ENCODE results near the gene LRRC14B.
A peak's percentile ranks its signal among the peaks of the same experiment; 100 is the strongest.
"Not testable (repeated sequence)": the region's sequence is repeated elsewhere in the genome, so short reads cannot be mapped to it uniquely, and the experiment has no call there.

LRRC14B gene

DNA sequence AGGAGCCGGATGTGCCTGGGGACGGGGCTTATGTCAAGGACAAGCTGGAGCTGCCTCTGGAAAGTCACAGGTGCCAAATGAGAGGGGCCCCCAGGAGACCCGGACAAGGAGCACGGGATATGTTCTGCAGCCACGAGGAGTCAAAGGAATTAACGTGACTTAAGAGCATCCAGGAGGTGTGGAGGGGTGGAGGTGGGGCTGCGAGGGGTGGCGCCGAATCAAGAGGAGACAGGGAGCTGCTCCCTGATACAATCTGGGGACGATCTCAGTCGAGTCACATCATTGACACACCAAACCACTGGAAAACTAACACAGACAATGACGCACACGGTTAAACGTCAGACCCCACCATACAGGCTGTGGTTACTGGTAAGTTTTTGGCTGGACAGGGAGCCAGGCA lies 16.3 kb downstream of the LRRC14B start:
- no peak for DNase-seq (ENCODE audit: low spot score)

DNA sequence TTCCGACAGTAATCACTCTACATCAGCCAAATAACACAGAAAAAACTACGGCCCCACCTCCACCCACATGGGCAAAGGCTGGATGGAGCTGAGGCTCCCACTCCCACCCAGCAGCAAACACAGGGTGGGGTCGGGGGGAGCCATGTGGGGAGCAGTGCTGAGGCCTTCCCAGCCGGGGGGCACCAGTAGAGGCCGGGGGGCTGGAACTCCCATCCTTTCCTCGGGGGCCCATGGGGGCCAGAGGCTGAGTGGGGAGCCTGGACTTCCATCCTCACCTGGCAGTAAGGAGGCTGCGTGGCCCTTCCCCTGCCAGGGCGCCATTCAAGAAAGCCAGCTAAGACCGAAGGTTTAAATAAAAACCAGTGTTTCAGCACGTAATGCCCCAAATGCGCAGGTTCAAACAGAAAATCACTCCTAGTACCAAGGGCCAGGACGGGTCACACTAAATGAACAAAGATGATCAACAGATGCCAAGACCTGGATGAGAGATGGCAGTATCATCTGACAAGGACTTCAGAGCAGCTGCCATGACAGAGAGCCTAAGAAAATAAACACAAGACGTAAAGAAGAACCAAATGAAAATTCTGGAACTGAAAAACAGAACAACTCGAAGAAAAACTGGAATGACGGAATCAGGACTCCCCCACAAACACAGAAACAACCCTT lies 17.3 kb downstream of the LRRC14B start:
- no peak for DNase-seq (ENCODE audit: low spot score)

DNA sequence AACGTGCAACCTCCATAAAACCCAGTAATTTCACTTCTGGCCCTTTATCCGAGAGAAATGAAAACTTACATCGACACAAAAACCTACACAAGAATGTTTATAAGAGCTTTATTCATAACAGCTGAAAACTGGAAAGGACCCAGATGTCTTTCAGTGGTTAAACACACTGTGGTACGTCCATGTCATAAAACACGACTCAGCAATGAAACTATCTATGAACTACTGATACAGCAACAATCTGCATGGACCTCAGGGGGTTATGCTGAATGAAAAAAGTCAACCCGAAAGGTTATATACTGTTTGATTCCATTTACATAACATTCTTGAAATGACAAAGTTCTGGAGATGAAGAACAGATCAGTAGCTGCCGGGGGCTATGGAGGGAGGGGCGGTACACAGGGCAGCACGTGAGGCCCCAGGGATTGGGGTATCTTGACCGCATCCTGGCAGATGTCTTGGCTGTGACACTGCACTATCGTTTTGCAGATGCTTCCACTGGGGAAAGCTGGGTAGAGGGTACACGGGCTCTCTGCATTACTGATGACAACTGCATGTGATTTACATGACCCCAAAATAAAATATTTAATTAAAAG lies 22.6 kb downstream of the LRRC14B start:
- DNase-seq (ENCODE audit: low spot score): no peak

DNA sequence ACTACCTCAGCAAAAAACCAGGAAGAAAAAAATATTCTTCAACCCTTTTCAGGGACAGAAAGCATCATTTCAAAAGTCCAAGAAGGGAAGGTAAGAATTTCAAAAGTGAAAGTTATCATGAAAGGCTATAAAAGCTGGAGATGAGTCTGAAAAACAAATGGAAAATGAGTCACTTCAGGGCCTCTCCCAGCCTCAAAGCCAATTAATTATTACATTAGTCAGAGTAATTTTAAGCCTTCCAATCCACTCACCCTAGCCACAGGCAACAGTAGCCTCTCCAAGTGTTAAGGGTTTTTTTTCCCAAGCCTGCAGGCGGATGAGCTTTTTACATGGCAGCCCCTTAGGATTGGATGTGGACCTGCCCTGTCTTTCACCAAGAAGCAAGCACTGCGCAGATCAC lies 24.0 kb downstream of the LRRC14B start:
- DNase-seq (ENCODE audit: low spot score): not testable (repeated sequence)

DNA sequence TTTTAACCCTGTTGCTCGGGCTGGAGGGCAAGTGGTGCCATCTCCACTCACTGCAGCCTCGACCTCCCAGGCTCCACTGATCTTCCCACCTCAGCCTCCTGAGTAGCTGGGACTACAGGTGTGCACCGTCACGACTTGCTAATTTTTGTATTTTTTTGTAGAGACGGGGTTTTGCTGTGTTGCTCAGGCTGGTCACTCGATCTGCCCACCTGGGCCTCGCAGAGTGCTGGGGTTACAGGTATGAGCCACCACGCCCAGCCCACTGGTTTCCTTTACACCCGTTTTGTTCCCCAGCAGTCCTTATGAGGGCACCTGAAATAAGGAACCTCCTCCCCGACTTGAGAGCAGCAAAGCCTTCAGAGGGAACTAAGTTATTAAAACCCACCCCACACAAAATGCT lies 24.8 kb downstream of the LRRC14B start:
- DNase-seq (ENCODE audit: low spot score): not testable (repeated sequence)

DNA sequence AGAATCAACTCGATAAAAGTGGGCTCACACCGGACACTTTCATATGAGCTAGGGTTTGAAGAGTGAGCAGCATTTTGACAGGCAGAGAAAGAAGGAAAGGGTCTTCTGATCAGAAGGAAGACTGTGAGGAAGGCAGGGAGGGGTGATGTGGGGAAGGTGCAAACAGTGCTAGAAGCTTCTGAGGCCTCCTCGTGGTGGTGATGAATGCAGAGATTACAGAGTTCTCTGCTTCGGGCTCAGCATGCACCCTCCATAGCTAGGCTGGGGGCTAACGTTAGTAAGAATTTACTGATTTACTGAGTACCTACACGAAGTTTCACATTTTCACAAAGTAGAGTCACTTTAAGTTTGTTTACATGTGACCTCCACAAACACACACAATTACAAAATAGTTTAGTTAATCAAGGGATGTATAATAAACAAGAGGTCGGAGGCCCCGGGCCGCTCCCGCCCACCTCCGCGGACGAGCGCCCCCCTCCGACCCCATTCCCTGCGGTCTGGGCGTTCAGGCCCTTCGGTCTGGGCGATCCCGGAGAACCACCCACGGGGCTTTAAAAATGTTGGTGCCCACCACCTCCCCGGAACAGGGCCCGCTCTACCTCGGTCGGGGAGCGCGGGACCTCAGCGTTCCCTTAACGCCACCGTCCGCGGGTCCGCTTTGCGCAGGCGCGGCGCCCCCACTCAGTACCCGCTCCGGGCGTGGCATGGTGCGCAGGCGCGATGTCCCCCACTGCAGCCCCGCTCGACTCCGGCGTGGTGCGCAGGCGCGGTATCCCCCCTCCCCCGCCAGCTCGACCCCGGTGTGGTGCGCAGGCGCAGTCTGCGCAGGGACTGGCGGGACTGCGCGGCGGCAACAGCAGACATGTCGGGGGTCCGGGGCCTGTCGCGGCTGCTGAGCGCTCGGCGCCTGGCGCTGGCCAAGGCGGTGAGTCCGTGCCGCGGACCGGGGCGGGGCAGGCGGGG lies 26.5 kb downstream of the LRRC14B start, which contains the start of the genes CCDC127 and SDHA:
CCDC127 (minus strand) TSS at position 660 of the 963 bp plus-strand sequence. CDS start 1,304 bp downstream, outside the sequence.
SDHA (plus strand) TSS at position 827 of the 963 bp plus-strand sequence; CDS start at position 863, 36 bp downstream.
- peak; percentile 94 for DNase-seq (ENCODE audit: low spot score)

DNA sequence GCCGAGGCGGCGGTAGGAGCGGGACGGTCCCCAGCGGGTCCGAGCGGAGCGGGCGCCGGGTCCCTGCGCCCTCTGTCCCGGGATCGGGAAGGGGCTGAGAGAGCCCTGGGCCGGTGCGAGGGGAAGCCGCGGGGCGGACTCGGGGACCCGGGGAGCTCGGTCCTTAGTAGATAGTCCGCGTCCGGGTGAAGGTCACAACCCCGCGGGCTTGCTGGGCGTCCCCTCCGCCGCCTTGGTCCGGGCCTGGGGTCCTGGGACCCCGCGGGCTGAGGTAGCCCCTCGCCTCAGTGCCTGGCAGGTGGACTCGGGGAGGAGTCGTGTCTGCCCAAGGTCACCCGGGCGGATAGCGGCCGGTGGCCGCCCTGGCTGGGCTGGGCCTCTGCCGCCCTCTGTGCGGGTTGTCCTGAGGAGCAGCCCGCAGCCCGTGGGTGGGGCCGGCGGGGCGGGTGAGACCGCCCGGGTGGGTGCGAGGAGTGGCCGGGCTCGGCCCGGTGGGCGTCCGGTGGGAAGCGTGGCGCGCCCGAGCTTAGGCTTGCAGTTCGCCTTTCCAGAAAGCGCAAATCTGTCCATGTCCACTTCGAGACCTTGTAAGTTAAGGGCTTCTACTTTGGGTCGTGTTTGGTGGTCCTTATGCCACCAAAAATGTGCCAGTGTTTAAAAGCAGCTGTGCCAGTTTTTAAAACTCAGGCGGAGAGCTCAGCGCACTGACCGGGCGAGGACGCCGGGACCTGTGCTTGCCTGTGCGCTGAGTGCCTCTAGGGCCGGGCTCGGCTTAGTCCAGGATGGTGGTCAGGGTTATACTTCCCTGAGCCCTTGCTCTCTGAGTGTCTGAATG lies 27.4 kb downstream of the LRRC14B start:
- DNase-seq (ENCODE audit: low spot score): no peak

DNA sequence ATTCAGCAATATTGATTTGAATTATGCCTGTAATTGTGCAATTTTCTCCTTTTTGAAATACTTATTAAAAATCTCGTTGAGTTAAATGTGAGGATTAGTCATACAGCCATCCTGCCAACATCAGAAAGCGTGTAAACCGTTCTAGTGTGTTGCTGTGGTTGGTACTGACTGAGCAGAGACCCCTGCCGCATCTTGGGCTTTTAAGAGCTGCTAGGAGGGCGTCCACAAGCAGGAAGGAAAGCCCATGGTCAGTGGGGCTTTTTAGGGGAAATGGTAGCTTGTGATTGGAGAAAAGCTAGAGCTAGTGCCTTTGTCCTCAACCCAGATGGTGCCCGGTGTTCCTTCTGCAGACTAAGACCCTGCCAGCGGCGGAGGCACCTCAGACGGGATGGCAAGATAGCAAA lies 28.2 kb downstream of the LRRC14B start:
- DNase-seq (ENCODE audit: low spot score): no peak

DNA sequence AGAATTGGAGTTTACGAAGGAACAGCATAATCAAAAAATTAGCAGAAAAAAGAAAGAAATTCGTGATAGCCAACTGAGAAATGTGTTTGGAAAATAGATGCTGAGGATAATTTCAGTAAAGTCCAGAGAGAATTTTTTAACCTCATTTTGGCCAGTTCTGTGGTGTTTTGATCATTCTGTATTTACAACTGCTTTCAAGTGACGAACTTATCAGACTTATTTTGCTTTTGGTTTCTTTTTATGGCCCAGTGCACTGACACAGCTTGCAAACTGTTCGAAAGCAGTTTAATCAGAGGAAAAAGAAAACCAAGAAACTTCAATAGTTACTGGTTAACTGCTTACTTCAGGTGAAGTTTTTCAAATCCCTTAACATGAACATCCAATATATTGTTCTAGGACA lies 28.7 kb downstream of the LRRC14B start:
- no peak for DNase-seq (ENCODE audit: low spot score)

DNA sequence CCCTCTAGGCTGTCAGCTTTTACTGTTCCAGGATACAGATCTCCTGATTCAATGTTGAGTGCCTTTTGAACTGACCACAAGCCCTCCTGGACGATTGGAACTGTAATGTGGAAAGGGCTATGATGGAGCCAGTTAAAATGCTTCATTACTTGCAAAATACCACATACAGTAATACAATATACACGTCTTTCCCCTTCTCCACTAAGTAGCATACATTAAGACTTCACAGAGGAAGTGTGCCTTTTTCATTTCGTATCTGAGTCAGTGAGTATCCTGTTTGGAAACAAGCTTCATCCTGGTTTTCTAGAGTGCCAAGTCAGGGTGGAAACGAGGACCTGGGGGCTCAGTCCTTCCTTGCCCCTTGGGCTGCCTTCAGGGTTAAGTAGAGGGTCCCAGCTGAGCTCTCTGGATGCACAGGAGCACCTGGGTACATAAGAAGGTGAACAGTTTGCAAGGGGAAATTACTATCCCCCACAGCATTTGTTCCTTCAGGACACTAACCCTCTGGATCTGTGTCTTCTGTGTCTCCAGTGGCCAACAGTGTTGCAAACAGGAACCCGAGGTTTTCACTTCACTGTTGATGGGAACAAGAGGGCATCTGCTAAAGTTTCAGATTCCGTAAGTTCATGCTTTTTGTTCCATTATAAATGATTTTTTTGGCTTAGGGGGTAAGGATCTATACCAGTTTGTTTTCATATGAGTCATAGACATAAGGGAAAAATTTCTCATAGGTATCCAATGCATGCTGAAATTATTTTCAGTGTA lies 31.8 kb downstream of the LRRC14B start:
- DNase-seq (ENCODE audit: low spot score): not testable (repeated sequence)

DNA sequence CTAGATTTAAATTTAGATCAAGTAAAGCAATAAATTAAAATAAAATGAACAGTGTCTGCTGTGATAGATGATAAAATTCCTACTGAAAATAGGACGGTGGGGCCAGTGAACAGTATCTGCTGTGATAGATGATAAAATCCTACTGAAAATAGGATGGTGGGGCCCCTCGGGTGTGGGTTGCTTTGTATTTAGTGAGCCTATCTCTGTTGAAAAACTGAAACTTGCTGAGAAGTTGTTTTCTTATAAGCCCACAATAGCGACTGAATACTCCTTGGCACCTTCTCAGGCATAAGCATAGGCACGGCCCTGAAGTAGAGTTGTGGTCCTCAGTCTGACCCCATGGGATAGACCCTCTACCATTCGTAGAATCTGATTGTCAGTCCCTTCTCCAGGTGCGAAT lies 32.5 kb downstream of the LRRC14B start:
- DNase-seq (ENCODE audit: low spot score): no peak

DNA sequence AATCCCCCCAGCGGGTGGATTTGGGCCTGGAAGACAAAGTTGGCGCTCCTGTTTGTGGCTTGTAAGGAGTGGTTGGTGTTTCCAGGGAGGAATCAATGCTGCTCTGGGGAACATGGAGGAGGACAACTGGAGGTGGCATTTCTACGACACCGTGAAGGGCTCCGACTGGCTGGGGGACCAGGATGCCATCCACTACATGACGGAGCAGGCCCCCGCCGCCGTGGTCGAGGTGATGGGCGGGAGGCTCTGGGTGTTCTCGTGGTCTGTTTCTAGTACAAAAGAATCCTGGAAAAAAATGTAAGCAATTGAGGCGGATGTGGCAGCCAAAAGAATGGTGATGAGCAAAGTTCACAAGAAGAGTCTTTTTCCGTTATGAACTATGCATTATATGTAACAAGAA lies 34.0 kb downstream of the LRRC14B start:
- DNase-seq (ENCODE audit: low spot score): no peak

DNA sequence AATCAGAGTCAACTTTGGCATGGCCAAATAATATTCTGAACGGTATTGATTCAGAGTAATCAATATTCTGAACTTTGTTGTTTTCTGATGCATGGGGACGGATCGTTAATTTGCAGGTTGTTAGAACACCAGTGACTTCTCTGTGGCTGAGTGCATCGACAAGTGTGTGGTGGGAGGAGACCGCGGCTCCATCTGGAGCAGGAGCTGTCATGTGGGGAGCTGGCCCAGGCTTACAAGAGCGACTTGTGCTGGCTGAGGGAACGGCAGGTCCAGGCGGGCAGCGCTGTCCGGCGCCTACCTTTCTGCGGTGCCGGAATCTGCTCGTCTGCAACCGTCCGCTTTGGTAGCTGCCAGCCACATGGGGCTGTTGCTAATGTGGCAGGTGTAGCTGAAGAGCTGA lies 36.1 kb downstream of the LRRC14B start:
- peak; percentile 22 for DNase-seq (ENCODE audit: low spot score)

DNA sequence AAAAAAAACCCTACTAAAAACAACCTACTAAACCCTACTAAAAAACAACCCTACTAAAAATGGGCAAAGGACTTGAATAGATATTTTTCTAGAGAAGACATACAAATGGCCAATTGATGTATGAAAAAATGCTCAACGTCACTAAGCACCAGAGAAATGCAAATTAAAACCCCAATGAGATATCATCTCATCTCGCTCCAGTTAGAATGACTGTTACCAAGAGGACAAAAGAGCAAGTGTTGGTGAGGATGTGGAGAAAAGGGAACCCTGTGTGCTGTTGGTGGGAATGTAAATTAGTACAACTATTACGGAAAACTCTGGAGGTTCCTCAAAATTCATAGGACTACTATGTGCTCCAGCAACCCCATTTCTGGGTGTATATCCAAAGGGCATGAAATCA lies 37.6 kb downstream of the LRRC14B start:
- DNase-seq (ENCODE audit: low spot score): peak; percentile 70

DNA sequence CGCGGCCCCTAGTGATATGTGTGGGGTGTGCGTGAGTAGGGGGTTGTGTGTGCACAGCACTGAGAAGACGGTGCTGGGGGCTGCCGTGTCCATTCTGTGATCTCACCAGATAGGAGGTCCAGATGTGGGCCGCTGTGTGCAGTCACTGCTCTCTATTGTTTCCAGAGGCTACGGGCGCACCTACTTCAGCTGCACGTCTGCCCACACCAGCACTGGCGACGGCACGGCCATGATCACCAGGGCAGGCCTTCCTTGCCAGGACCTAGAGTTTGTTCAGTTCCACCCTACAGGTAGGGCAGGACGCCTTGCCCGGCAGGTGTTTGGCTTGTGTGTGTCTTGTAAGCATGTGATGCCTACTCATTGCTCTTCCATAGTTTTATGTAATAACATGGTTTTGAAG lies 39.4 kb downstream of the LRRC14B start:
- DNase-seq (ENCODE audit: low spot score): no peak

DNA sequence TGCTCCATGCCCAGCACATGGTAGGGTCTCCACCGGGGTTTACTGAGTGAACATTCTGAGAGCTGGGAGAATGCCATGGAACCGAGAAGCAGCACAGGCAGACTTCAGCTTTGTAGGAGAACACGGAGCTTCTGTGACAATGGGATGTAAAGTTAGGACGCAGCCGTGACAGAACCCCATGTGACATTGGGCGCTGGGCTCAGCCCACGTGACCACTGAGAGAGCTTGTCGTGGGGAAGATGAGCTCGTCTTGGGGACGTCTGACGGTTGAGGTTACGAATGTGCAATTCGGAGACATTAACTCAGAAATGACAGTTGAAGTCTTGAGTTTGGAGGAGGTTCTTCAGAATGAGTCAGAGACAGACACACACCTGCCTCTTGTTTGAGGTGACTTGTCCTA lies 40.4 kb downstream of the LRRC14B start:
- DNase-seq (ENCODE audit: low spot score): peak; percentile 53

DNA sequence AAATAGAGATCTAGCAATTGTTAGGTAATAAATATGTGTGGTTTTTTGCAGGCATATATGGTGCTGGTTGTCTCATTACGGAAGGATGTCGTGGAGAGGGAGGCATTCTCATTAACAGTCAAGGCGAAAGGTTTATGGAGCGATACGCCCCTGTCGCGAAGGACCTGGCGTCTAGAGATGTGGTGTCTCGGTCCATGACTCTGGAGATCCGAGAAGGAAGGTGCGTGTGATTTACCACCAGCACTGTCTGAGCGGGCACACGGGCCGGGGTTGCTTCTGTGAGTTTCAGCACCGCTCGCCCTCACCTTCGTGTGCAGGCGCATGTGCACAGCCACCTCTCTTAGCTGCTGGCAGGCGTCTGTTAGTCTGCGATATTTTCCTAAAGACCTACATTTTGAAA lies 42.1 kb downstream of the LRRC14B start:
- DNase-seq (ENCODE audit: low spot score): not testable (repeated sequence)

DNA sequence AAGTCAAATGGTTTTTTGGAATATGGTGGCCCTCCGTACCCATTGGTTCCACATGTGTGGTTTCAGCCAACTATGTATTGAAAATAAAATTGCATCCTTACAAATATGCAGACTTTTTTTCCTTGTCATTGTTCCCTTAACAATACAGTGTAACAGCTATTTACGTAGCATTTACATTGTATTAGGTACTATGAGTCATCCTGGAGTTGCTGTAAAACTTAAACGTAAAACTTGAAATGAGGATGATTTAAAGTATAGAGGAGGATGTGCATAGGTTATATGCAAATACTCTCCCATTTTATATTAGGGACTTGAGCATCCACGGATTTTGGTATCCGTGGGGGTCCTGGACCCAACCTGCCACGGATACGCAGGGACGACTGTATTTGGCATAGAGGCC lies 43.2 kb downstream of the LRRC14B start:
- DNase-seq (ENCODE audit: low spot score): no peak

DNA sequence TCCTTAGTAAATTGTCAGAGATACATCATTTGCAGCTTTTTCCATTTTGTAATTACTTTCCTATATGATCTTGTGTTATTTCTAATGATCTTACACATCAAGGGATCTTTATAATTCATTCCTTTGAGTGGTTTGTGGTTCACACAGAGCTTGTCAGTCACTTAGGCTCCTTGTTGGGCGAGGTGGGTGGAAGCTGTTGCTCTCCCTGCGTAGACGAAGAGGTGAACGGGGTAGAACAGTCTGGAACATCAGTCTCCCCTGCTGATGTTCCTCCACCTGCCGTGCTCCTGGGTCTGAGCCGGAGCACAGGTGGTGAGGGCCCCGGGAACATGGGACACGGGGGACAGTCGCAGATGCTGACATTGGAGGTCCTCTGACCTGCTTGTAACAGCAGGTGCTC lies 44.2 kb downstream of the LRRC14B start:
- peak; percentile 47 for DNase-seq (ENCODE audit: low spot score)

DNA sequence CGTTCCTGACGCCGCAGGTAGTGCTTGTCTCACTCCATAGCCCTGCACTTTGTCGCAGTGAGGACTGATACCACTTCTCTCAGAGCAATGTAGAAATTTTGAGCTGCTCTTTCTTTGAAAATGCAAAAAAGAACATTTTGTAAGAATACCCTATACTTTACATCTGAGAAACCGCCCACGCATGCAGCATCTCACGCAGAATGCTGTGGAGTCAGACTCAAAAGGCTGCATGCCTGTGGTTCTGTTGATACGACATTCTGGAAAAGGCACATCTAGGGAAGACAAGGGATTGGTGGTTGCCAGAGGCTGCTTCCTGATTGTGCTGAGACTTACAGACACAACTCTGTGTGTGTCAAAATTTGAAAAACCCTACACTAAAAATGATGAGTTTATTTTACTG lies 46.6 kb downstream of the LRRC14B start:
- DNase-seq (ENCODE audit: low spot score): peak; percentile 16

DNA sequence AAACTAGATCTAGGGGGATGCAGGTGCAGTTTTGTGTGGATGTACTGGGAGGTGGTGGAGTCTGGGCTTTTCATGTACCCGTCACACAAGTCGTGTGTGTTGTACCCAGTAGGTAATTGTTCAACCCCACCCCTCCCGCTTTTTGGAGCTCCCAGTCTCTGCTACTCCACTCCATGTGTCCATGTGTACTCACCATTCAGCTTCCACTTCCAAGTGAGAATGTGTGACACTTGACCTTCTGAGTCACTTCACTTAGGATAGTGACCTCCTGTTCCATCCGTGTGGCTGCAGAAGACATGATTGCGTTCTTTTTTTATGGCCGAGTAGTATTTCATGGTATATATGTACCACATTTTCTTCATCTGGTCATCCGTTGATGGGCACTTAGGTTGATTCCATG lies 49.3 kb downstream of the LRRC14B start:
- not testable (repeated sequence) for DNase-seq (ENCODE audit: low spot score)

Data from putamen (tissue), 1 donor.